ENCODE data around the gene ELAVL2.

- TF ChIP-seq POLR2A (IDR thresholded peaks at IDR 0.05; ENCODE audit: low read depth, low read length) (no peak), FOS (IDR thresholded peaks at IDR 0.05; ENCODE audit: borderline replicate concordance, insufficient read depth, low read length) (no peak), POLR2AphosphoS5 (IDR thresholded peaks at IDR 0.05; ENCODE audit: insufficient read depth, low read depth, low read length) (no peak), CTCF (IDR thresholded peaks at IDR 0.05; ENCODE audit: extremely low read depth in 1 of 2, insufficient read depth in 1 of 2, low read depth in 1 of 2, low read length in 2 of 2) (no peak)
Measured at GRCh38 chr9:23665635-23666034, 160.4 kb downstream of the ELAVL2 start.

Measured in endothelial cell of umbilical vein (primary cell).